IPS-18c (cell line): ENCODE measurements around the gene CYGB.

Experiments
- H3K4me3 ChIP-seq: 2 replicates; pipeline ENCODE4 v1.7.0; 2013; ENCODE audit warnings: low read depth, mild to moderate bottlenecking, low read length, moderate library complexity; ENCODE audit not compliant: insufficient read depth
- H3K9me3 ChIP-seq: one replicate; pipeline ENCODE4 v1.6.1; 2013; ENCODE audit warnings: mild to moderate bottlenecking, low read length, moderate library complexity; ENCODE audit not compliant: control insufficient read depth, insufficient read depth

The CYGB gene

DNA sequence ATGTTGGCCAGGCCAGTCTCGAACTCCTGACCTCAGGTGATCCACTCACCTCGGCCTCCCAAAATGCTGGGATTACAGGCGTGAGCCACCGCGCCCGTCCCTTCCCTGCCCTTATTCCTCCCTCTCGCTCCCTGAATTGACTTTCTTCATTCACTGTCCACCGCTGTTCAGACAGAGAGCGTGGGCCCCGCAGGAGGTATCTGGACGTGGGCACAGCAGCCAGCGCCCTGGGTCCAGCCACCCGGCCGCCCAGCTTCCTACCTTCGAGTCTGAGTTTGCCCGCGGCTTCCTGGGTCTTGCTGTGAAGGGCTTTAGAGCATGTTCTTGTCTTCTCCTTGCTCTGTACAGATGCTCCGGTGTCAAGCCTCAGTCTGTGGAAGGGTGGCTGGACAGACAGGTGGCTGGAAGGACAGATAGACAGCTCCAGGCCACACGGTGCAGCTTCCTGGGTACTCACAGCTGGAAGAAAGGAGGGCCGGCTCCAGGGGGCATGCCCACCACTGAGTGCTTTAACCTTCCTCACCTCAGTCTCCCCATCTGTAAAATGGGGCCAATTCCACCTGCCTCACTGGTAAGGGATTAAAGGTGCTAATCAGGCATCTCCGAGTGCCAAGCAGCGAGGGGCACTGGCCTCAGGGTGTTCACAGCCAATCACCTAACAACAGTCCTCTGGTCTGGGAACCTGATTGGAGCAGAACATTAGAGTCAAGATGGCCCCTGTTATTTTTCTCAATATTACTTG, 49.9 kb downstream of the CYGB start:
- Histone ChIP-seq H3K4me3 (no peak overlapping the region), H3K9me3 (no peaks in the 10 kb centered on the region)

DNA sequence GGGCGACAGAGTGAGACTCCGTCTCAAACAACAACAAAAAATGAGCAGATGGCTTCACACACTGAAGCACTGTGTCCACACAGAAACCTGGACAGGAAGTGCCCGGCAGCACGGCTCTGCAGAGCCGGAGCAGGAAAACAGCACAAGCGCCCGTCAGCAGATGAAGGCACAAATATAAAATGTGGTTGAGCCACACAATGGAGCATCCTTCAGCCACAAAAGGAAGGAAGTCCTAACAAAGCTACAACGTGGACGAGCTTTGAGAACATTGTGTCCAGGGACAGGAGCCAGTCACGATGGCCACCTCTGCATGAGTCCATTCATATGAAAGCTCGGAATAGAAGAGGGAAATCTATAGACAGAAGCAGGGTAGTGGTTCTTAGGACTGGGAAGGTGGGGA, 51.9 kb downstream of the CYGB start:
- Histone ChIP-seq H3K4me3 (no peak overlapping the region), H3K9me3 (no peaks in the 10 kb centered on the region)

GRCh38 chr17:76484228-76484725, 53.2 kb downstream of the CYGB start:
- Histone ChIP-seq H3K4me3 (no peak overlapping the region), H3K9me3 (no peaks in the 10 kb centered on the region)

- Histone ChIP-seq H3K9me3 (no peaks in the 10 kb centered on the region), H3K4me3 (no peak overlapping the region)
Measured at GRCh38 chr17:76481071-76481655, 56.3 kb downstream of the CYGB start.

DNA sequence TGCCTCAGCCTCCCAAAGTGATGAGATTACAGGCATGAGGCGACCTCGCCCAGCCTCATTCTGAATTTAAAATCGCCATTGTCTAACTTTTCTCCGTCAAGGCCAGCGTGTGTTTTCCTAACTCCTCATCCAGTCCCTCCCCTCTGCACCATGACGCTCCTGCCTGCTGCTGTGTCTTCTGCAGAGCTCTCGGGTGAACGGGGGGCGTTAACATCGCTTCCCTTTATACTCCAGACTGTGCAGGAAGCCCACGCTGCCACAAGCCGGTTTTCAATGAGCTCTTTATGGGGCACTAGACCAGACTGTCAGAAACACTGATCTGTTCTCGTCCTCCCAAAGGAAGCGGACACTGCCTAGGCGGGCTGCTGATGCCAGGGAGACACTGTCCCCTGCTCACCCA, 56.9 kb downstream of the CYGB start:
- Histone ChIP-seq H3K4me3 (no peak overlapping the region), H3K9me3 (no peaks in the 10 kb centered on the region)

GRCh38 chr17:76479515-76480060, 57.9 kb downstream of the CYGB start:
- H3K4me3 ChIP-seq, result no peak overlapping the region
- H3K9me3 ChIP-seq, result no peaks in the 10 kb centered on the region

DNA sequence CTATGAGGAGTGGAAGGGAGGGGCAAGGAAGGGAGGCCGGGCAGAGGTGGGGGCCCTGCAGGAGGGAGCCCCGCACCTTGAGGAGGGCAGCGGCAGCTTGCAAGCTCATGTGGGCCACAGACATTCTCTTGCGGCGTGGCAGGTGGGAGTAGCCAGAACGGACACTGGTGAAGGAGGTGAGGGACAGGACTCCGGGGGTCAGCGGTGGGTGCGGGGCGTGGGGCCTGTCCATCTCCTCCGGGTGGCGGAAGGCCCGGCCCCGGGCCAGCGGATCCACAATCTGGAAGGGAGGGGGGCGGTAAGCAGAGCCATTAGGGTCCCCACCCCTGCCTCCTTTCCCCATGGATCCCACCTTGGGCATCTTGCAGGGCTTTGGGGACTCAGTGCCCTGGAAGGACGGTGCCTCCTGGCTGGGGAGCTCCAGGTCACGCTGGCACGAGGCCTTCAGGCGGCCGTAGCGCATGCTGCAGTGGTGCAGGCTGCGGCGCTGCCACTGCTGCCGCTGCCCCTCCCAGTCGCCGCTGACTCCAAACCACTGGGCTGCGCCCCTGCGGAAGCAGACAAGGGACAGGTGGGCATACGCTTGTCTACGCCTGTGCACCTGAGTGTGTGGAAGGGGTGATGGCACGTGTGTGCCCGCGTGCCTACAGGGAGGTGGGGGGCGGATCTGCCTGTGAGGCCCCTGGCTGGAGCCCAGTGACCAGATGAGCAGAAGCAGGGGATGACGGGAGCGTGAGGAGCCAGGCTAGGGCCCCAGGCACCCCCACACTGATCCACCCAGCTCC, 58.6 kb downstream of the CYGB start:
- no peaks in the 10 kb centered on the region for H3K9me3 ChIP-seq
- no peak overlapping the region for H3K4me3 ChIP-seq

DNA sequence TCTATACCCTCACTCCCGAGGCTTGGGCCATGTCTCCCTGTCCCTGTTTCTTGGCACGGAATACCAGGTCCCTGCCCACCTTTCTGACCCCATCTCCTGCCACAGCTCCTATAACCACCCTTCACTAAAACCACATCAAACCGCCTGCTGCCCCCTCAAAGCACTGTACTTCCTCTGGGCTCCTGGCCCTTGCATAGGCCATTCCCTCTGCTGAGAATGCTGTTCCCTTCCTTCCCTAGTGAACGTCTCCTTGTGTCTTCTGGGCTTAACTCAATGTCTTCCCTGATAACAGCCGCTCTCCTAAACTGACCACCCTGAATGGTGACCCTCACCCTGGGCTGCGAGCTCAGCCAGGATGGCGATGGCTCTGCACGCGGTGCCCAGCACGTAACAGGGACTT, 59.4 kb downstream of the CYGB start:
- no peak overlapping the region for H3K4me3 ChIP-seq

GRCh38 chr17:76477576-76477975, 59.9 kb downstream of the CYGB start:
- no peaks in the 10 kb centered on the region for H3K9me3 ChIP-seq
- no peak overlapping the region for H3K4me3 ChIP-seq

More for the DNA sequence above, 59.4 kb downstream of the CYGB start:
- H3K9me3 ChIP-seq, result no peaks in the 10 kb centered on the region
